Measurements from ENCODE around the gene DENND10.

DNA sequence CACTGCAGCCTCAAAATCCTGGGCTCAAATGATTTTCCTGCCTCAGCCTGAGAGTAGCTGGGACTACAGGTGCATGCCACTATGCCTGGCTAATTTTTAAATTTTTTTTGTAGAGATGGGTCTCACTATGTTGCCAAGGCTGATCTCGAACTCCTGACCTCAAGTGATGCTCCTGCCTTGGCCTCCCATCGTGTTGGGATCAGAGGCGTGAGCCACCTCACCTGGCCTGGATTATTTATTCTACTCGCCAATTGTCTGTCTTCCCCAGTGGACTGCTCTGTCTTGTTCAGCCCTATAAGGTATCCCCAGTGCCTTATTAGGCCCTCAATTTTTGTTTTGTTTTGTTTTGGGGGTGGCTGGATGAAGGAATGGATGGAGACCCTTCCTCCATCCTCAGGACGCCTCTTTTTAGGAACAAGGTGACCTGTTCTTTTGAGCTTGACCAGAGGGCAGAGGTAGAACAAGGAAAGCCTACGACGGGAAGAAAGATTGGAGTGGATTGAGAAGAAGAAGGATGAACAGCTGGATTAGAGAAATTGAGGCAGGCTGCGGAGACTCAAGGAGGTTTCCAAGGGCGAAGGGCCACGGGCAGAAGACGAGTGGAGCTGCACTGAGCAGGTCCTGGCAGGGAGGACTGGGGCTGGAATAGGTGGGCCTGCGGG lies 541 bp upstream of the DENND10 start:
- TF ChIP-seq, protein P1, sequence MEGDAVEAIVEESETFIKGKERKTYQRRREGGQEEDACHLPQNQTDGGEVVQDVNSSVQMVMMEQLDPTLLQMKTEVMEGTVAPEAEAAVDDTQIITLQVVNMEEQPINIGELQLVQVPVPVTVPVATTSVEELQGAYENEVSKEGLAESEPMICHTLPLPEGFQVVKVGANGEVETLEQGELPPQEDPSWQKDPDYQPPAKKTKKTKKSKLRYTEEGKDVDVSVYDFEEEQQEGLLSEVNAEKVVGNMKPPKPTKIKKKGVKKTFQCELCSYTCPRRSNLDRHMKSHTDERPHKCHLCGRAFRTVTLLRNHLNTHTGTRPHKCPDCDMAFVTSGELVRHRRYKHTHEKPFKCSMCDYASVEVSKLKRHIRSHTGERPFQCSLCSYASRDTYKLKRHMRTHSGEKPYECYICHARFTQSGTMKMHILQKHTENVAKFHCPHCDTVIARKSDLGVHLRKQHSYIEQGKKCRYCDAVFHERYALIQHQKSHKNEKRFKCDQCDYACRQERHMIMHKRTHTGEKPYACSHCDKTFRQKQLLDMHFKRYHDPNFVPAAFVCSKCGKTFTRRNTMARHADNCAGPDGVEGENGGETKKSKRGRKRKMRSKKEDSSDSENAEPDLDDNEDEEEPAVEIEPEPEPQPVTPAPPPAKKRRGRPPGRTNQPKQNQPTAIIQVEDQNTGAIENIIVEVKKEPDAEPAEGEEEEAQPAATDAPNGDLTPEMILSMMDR (IDR thresholded peaks at IDR 0.05; ENCODE audit: low read depth, low read length) = no peak
- TF ChIP-seq EZH2phosphoT487 (IDR thresholded peaks at IDR 0.05; ENCODE audit: low read depth) = no peak
